ENCODE measurements around the gene DNM3. TPM values are rescaled to one million over a fixed set of nuclear protein-coding genes. Genes with fewer than 3 reads are reported as not detected.

DNM3 gene
- total and polyA plus RNA-seq, 9 of the 15 experiments (the other 6 are each of a cell fraction or from before 2014, with no cell fraction given) = 0.08 to 0.36 (median 0.22) TPM; not detected in 1

DNA sequence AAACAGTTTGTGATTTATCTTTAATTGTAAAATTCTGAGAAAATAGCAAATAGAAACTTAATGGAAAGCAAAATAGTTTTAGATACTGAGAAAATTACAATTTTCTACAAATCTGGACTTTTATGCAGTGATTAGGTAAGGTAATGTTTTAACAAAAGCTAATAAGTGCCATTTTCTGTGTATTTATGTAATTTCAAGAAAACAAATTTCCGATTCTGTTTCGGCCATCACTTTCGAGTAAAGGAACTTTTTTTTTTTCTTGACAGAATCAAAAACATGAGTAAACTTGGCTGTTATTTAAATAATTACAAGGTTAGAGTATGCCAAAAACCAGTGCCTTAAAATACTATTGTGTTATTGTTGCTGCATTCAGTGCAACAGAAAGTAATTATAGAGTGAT is 298.8 kb downstream of the DNM3 start (continued):
- TF ChIP-seq, protein P1, sequence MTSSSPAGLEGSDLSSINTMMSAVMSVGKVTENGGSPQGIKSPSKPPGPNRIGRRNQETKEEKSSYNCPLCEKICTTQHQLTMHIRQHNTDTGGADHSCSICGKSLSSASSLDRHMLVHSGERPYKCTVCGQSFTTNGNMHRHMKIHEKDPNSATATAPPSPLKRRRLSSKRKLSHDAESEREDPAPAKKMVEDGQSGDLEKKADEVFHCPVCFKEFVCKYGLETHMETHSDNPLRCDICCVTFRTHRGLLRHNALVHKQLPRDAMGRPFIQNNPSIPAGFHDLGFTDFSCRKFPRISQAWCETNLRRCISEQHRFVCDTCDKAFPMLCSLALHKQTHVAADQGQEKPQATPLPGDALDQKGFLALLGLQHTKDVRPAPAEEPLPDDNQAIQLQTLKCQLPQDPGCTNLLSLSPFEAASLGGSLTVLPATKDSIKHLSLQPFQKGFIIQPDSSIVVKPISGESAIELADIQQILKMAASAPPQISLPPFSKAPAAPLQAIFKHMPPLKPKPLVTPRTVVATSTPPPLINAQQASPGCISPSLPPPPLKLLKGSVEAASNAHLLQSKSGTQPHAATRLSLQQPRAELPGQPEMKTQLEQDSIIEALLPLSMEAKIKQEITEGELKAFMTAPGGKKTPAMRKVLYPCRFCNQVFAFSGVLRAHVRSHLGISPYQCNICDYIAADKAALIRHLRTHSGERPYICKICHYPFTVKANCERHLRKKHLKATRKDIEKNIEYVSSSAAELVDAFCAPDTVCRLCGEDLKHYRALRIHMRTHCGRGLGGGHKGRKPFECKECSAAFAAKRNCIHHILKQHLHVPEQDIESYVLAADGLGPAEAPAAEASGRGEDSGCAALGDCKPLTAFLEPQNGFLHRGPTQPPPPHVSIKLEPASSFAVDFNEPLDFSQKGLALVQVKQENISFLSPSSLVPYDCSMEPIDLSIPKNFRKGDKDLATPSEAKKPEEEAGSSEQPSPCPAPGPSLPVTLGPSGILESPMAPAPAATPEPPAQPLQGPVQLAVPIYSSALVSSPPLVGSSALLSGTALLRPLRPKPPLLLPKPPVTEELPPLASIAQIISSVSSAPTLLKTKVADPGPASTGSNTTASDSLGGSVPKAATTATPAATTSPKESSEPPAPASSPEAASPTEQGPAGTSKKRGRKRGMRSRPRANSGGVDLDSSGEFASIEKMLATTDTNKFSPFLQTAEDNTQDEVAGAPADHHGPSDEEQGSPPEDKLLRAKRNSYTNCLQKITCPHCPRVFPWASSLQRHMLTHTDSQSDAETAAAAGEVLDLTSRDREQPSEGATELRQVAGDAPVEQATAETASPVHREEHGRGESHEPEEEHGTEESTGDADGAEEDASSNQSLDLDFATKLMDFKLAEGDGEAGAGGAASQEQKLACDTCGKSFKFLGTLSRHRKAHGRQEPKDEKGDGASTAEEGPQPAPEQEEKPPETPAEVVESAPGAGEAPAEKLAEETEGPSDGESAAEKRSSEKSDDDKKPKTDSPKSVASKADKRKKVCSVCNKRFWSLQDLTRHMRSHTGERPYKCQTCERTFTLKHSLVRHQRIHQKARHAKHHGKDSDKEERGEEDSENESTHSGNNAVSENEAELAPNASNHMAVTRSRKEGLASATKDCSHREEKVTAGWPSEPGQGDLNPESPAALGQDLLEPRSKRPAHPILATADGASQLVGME (CRISPR knock-in tag; IDR thresholded peaks at IDR 0.05) = no peak

DNA sequence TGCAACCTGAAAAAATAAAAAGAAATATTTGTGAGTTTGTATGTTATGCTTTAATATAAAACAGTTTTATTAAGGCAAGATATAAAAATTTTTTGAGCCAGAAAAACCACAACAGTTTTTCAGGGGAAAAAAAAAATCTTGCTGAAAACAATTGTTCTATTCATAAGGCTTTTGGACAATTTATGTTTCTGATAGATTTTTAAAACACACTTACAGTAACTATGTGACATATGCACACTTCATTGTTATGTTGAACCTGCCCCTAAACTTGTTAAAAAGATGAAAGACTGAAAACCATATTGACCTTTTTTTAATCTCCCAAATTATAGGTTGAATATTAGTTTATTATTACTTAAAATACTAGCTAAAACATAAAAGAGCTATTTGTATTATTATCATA is 299.3 kb downstream of the DNM3 start:
- H3K9me1 ChIP-seq (ENCODE audit: control insufficient read depth, insufficient read depth, low read length) = no peaks in the 10 kb centered on the region
- H3K79me2 ChIP-seq (ENCODE audit: control insufficient read depth, insufficient read depth, low read length) = no peaks in the 10 kb centered on the region
- H3K9ac ChIP-seq (ENCODE audit: insufficient read depth in 1 of 2, low read depth in 2 of 2, low read length in 2 of 2) = no peak overlapping the region
- ChIA-PET CTCF (ENCODE audit: low intra/inter-chr PET ratio) (no interaction called here), POLR2A (no interaction called here)
- H3K27me3 ChIP-seq (ENCODE audit: control insufficient read depth in 2 of 2, insufficient read depth in 2 of 2, low read length in 2 of 2) = peaks cover 0 to 6% of the 10 kb centered on the region in 2 experiments; a peak in 2 of 5 replicates
- no peak for ATAC-seq
- in situ Hi-C loops (cut with MboI) (no loop called here), intact Hi-C loops (cut with micrococcal nuclease) (no loop called here)
- no peak overlapping the region for H2AFZ ChIP-seq (ENCODE audit: low read depth, low read length)
- TF ChIP-seq RERE (CRISPR knock-in tag; IDR thresholded peaks at IDR 0.05; ENCODE audit: borderline replicate concordance) = no peak
- no peak for TF ChIP-seq ZNF232 (CRISPR knock-in tag; IDR thresholded peaks at IDR 0.05)
- TF ChIP-seq NFIC (IDR thresholded peaks at IDR 0.05) = no peak
- no peaks in the 10 kb centered on the region for H4K20me1 ChIP-seq (replicated peaks; ENCODE audit: control insufficient read depth, insufficient read depth, low read length)
- DNase-seq (ENCODE audit: extremely low read depth in 1 of 4, low spot score in 3 of 4) = no peak
- H3K9me3 ChIP-seq (replicated peaks; ENCODE audit: control insufficient read depth, insufficient read depth, low read depth, low read length) = no peaks in the 10 kb centered on the region
- no peak overlapping the region for H3K27ac ChIP-seq (ENCODE audit: extremely low read depth, low read depth, low read length)
- no peak for FAIRE-seq
- no peaks in the 10 kb centered on the region for H3K4me1 ChIP-seq (replicated peaks in 1 of 2; ENCODE audit: control insufficient read depth in 2 of 2, insufficient read depth in 2 of 2, low read length in 2 of 2)
- H3K36me3 ChIP-seq (ENCODE audit: control insufficient read depth, insufficient read depth, low read length) = no peaks in the 10 kb centered on the region
- no peak overlapping the region for H3K4me2 ChIP-seq (ENCODE audit: insufficient read depth, low read length)
- BruUV-seq (replicated peaks) = no TSS peak
- H3K4me3 ChIP-seq = no peak overlapping the region
